ACHN (cell line): ENCODE data around the gene AUTS2.

ENCODE experiments used
- DNase-seq: peaks from one replicate; pipeline ENCODE4 v3.0.0-alpha.2; 2015
- in situ Hi-C: cut with HindIII; loops from 2 replicates; pipeline ENCODE4 v1.10.0; 2017; ENCODE audit warnings: low sequenced_read_pairs, low pct_ligation_motif_present, low pct_unique_long_range_greater_than_20kb

The AUTS2 gene

DNA sequence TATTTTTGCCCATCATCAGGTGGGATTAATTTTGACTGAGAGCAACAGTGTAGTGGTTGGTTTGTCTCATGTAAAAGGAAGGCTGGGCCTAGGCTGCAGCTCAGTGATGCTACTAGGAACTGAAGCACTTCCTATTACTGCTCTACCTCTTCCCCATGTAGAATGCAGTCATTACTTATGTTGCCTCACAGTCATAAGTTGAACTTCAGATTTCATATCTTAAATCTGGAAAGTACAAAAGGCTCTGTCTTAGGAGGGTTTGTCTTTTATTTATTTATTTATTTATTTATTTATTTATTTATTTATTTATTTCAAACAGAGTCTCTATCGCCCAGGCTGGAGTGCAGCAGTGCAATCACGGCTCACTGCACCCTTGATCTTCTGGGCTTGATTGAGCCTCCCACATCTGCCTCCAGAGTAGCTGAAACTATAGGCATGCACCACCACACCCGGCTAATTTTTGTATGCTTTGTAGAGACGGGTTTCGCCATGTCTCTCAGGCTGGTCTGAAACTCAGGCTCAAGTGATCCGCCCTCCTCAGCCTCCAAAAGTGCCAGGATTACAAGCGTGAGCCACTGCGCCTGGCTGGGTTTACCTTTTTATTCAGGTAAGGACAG is 812.0 kb downstream of the AUTS2 start:
- in situ Hi-C loops: no loop called here
- DNase-seq: no peak

DNA sequence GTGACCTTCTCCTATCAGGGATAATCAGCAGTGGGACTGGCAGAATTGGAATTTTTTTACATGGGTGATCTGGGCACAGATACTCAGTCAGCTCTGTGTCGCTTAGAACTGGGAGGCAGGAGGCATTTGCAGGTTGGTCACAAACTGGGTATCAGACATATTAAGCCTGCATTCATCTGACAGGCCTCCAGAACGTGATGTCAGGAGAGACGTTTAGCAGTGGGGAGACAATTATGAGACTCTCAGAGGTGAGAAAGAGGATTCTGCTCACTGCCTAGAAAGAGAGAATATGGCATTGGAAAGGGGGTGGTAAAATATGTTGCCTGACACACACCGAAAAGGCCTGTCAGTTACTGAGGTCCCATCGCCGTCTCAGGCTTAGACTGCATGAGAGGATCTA is 816.1 kb downstream of the AUTS2 start:
- in situ Hi-C loops: no loop called here

DNA sequence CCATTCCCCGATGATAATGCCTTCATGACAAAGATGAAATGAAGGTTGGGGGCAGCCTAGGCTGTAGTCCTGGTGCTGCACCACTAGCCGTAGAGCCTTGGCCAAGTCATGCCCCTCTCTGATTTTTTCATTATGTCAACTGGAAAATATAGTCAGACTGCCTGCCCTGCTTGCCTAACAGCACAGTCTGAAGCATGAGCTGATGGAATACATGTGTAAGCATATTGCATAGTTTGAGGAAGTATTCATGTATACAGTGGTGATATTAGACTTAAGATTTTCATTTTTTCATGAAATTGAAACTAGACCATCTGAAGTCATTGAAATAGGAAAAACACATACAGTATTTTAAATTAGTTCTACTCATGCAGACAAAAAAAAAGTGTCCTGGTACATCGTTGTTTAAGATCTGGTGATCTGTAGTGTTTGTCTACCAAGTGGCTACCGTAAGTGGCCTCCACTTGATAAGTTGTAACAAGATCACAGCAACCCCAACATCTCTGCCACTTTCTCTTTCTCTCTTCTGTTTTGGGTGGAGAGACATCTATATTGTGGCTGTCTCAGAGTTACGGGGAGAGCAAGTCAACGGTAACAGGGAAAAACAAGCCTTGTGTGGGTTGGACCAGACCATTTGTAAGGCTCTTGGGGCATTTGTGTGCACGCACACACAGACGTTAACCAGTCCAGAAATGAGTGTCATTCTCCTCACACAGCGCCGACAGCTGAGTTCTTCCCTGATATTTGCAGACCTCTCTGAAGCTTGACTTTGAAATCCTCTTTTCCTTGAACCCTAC is 817.1 kb downstream of the AUTS2 start:
- DNase-seq: no peak
- in situ Hi-C loops: no loop called here

More for the DNA sequence above, 816.1 kb downstream of the AUTS2 start:
- no peak for DNase-seq

DNA sequence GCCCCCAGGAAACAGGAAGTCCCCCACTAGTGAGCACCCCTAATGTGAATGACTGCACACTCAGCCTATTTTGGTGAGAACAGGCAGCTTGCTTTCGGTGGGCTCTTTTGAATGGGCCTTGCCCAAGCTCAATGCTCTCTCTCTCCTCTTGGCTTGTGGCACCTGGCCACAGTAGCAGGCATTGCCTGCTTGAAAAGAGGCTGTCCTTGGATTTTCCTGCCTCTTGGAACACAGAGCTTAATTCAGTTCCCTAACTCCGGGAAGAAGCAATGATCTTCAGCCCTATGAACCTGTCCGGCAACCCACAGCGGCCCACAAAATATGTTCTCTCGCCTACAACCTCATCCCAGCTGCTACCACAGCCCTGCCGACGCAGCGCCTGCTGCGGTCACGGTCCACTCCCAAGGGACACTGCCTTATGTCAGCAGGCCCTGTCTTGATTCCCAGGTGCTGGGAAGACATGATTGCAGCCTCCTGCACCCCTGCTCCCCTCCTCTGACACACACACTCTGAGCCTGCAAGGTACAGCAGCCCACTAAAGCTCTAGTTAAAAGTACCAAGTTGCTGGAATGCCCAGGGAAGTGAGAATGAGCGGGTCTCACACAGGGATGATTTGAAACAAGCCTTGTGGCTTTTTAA is 818.2 kb downstream of the AUTS2 start:
- in situ Hi-C loops: no loop called here
- no peak for DNase-seq

DNA sequence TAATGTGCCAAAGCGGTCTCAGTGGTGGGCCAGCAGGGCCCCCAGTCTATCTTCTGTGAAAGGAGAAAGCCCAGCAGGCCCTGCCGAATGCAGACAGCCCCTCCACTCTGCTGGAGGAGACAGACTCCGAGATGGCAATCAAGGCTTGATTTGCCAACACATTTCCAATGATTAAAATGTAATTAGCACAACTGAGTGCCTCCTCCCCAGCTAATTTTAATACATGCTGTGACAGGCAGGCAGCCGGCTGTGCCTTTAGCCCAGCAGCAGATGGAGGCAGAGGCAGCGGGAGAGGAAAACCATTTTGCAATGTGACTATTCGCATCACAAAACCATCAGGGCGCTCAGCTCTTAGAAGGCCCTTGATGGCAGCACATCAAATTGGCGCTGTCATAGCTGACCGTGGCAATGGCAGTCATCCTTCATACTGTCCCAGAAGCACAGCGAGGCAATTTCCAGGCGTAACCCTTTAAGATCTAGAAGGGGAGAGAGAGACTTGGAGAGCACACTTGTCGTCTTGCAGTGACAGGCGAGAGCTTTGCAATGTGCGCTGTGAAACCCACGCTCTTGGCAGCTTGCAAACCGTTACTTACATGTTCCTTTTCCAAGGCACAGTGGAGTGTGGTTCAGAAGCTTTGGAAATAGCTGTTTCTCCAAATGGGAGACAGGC is 818.8 kb downstream of the AUTS2 start:
- DNase-seq: no peak
- in situ Hi-C loops: no loop called here

DNA sequence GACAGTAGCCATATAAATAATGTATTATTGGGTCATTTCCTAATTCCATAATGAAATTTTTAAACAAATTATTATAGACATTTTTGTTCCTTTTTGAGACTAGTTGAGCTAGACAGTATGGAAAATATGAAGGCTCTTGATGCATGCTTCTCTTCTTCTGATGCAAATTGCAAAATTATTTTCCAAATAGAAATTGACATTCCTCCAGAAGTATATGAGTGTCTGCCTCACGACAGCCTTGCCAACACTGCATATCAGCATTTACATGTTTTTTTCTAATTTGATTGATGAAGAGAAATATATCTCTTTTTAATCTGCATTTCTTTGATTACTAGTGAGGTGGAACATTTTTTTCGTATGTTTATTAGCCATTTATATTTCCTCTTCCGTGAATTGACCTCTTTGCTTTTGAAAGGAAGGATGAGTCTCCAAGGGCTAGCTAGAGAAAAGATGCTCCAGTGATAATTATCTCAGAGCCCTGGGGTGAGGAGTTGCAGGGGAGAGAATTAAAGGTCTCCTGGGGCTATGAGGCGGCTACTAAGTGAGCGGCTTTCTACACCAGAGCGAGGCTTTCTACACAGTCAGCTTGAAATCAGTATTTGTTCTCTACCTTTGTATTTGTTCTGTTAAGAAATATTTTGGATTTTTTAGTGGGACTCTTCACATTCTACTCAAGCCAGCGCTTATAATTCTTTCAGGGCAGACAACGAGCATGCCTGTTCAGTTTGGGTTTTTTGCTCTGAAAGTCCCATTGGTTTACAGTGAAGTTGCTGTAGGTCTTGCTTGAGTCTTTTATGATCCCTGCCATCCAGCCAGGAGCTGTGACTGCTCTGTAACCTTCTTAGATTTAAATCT is 821.5 kb downstream of the AUTS2 start:
- in situ Hi-C loops: no loop called here
- no peak for DNase-seq

DNA sequence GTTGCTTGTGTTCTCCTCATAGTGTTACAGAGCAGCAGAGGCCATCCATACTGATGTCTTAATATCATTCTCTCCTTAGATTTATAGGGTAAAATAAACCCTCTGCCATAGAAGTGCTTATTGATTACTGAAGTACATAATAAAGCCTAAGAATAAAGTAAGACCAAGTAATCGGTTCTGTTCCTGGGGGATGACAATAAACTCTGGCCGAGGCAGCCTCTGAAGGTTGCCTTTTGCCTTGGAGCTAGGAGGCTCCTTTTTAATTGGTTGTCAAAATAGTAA is 822.0 kb downstream of the AUTS2 start:
- DNase-seq: no peak
- in situ Hi-C loops: no loop called here

DNA sequence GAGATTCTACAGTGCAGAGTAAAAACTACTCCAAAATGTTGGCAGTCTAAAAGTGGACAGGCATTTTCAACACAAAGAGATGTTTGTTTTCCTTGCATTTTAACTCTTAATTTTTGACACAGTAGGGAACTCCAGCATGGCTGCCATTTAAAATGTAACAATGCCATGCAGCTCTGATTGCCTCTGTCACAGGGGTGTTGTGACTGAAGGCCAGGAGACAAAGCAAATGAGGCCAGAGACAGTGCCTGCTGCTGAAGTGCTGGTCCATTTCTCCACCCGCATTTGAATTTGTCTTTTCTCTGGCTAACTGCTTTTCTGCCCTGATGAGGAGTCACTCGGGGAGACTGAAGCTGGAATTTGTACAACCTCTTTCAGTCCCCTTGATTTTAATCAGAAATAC is 823.0 kb downstream of the AUTS2 start:
- DNase-seq: no peak
- in situ Hi-C loops: no loop called here

DNA sequence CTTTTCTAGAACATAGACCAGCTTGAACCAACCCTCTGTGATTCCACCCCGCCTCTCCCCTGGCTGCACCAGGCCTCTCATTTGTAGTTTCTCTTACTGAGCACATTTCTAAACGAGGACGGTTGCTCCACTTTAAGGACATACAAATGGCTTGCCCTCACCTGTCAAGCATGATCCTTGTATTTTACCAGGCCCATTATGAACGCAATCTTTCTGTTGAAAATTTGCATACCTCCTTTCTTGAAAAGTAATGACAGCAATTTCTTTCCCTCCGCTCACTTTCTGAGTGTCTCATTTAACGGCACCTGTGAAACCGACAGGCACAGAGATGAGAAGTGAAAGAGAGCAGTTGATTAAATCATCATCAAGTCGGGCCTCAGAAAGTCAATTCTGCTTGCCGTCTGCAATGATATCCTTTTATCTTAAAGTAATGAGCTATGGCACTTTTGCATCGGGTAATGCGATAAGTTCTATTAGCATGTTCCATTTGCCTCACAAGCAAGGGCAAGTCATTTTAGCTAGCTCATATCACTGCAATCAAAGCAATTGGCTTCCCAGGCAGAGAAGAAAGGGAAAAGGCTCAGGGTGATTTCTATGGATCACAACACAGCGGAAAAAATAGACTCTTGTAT is 828.1 kb downstream of the AUTS2 start:
- in situ Hi-C loops: no loop called here
- DNase-seq: no peak

DNA sequence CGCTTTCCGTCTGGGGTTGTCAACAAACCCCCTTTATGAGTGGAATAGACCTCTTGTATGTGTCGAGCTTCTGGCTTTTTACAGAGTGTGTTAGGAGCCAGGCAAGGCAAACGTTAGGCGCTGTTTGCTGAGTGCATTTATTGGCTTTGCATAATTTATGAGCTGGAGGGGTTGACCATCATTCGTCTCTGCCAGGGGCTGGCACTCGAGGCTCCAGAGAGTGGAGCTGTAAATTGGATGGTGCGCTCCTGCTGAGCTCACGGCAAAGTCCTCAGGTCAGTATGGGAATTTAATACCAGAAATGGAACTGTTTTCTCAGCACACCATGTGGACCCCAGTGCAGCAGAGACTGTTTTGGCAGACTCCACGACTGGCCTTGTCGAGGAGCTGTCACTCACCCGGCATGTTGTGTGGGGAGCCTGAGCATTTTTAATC is 834.3 kb downstream of the AUTS2 start:
- no peak for DNase-seq
- in situ Hi-C loops: no loop called here

DNA sequence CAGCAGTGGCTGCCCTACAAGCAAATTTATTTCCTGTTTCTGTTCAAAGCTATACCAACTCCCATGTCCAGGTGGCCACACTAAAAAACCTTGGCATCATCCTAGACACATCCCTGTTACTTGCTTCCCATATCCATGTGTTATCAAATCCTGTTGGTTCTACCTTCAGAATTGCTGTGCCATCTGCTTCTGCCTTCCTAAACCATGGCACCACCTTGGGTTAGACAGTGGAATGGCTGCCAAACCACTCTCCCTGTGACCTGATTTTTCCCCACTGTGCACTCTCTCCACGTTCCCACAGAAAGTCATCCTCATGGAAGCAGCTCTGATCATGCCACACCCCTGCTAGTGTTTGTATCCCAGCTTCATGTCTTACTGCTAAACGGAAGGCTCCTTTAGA is 836.1 kb downstream of the AUTS2 start:
- in situ Hi-C loops: no loop called here
- DNase-seq: no peak

DNA sequence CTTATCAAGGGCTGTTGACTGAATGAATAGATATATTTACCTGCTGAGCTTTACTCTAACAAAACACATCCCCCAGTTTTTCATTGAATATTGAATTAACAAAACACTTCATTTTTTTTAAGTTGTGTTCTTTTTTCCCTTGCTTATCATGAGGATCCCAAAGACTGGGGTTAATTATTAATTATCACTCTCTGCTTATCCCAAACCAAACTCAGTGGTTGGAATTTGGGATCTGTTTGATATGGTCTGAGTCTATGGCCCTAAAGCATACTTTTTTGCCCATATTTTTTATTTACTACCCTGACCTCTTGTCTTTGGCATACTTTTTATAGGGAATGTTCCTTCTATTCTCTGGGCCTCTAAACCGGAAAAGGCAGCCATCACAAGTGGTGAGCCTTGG is 836.5 kb downstream of the AUTS2 start:
- no peak for DNase-seq
- in situ Hi-C loops: no loop called here

DNA sequence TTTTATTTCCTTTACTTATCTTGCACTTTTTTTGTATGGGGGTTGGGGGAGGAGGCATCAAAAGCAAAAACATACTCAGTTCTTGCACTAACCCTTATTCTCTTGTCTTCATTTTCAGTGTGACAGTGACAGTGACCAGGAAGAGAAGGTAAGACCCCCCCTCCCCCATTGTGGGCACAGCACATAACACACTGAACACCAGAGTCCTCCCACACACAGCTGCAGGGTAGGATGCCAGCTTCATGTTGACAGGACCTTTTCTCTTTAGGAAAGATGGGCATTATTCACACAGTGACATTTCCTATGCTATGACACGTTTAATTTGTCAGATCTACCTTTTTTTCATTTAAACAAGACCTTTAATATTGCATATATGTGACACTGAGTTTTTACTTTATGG is 837.4 kb downstream of the AUTS2 start:
- in situ Hi-C loops: no loop called here
- no peak for DNase-seq

DNA sequence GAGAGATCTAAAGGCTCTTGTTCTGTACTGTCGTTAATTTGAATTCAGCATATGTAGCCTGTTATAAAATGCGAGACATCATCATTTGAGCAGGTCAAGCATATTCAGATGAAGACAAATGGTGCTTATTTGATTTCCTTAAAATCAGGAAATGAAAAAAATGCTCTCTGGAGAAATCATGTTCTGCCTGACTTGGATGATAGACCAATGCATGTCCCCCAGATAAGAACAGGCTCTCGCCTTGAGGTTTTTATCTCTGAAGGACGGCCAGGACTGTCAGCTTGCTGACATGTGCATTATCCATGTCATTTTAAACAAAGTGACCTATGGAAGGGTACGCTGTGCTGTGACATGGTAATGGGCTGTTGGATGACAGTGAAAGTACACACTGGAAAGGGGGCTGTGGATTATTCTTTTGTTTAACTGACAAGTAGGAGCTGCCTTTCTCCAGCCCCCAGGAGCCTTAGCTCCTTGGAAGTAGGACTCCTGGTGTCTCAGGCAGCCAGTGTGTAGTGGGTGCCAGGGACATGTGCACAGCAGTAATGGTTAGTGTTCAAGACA is 838.6 kb downstream of the AUTS2 start:
- in situ Hi-C loops: no loop called here
- no peak for DNase-seq

DNA sequence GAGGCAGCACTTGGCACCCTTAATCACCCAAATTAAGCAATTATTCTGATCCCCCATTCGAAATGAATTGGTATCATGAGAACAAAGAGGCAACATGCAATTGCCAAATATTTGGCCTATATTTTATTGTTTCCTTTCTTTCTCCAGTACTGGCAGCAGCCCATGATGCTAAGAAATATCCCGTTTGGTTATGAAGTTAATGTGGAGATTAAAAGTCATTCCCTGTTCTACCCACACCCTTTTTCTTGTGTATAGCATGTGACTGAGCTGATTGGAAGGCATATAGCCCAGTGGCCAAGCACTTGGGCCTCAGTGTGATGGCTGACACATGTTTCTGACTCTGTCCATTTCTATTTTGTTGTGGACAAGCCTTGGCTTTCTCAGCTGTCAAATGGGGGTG is 841.4 kb downstream of the AUTS2 start:
- DNase-seq: no peak
- in situ Hi-C loops: no loop called here

DNA sequence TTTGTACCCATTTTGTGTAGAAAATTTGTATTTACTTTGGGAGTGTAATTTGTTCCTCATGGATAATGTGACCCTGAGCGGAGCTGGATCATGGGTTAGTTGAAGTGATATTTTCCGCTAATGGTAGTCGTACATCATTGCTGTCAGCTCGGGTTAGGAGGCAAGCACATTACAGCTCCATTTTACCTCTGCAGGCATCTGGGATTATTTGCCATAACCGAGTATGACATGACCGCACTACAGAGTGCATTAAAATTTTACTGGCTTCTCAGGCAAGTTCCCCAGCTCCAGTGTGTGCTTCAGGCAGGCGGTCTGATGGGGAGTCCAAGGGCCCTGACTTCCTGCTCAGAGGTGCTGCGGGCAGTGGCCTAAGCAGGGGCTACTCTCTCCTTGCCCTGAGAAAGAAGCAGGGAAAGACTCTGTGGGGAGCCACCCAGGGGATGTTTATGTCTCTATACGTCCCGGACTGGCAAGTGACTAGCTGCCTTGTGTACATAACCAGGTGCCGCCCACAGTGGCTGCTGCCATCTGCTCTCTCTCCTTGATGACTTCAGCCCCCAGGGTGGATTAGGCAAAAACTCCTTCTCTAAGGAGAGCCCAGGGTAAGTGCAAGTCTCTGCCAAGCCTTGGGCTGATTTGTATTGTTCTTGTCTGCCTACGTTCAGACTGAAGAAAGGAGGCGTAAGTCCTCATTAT is 848.3 kb downstream of the AUTS2 start:
- no peak for DNase-seq
- in situ Hi-C loops: no loop called here

DNA sequence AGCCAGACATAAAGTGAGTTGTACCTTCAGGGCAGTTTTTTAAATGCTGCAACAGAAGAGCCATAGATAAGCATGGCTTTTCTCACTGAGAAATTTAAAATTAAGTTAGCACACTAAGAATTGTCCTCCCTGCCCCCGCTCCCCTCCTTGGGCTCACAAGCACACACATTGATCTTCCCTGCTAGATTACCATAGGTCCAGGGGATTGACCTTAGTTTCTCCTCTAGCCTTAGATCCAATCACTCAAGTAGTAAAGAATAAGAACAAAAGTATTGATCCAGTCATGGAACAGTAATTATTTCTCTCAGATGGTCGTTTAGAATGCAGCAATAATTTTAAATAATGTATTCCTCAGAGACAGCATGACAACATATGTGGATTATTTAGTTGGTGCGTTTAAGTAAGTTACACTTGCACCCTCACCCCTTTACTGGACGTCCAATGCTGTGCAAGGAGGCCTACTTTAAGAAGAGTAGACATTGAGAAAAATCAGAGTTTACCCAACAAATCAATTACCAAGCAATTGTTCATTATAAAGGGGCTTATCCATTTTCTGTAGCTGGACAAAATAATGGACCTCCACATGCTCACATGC is 850.1 kb downstream of the AUTS2 start:
- no peak for DNase-seq

More for the DNA sequence above, 850.1 kb downstream of the AUTS2 start:
- in situ Hi-C loops: no loop called here
